HG03108 (cell line): ENCODE results near the gene ZNF799.
A peak's percentile ranks its signal among the peaks of the same experiment; 100 is the strongest.
"Not testable (repeated sequence)": the region's sequence is repeated elsewhere in the genome, so short reads cannot be mapped to it uniquely, and the experiment has no call there.

Experiments
- ATAC-seq: cut with Tn5 transposase; IDR thresholded peaks from one replicate; pipeline ENCODE4 v1.9.1; 2021; ENCODE audit warnings: moderate library complexity; ENCODE audit not compliant: unreplicated experiment

Gene ZNF799

DNA sequence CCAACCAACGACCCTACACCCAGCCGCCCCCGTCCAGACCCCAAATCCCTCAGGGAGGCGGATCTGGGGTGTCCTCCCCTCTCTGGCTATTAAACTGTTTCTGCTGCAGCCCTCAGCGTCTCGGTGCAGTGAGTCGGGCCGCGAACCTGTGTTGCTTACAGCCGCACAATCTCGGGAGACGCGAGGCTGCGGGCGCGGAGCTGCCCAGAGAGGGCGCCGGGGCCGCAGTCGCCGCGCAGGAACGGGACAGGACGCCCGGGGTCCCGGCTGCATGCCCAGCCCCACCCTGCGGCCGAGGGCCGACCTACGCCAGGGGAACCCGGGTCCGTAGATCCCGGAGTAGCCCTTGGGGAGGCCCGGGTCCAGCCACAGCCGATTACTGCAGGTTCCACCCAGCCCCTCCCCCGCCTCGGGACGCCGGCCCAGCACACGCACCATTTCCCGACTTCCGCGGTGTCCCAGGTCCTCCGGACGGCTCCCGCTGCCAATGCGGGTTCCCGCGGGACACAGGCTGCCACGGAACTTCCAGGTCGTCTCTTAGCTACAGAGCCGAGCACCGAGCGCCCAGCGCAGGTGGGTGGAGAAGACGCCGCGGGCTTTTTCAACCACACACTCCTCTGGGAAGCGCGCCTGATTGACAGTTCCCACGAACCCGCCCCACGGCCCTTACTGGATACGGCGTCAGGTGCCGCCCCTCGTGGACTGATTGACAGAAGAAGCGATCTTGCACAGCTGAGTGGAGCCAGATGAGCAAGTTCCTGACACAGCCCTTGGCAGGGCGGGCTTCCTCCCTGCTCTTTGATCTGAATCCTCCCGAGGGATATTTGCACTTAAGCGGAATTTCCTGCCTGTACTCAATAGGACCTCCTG is at the start of gene ZNF799:
Gene ZNF799, minus strand, starts transcription at position 639 of the 870 bp plus-strand sequence. Its CDS starts 201 bp downstream, at position 438.
- ATAC-seq, result peak; percentile 89

DNA sequence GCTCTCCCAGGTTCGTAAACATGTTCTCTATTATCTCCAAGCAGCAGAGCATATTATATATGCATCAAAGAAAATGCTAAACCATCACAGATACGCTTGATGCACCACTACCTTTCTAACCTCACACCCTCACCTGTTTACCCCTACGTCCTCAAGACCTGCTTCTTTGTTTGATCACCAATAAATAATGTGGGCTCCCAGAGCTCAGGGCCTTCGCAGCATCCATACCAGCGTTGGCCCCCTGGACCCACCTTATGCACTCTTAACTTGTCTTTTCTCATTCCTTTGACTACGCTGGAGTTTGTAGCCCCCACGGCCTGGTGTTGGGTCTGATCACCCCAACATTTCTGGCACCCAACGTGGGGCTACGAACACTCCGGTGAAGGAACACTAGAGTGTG is 49.8 kb upstream of the ZNF799 start:
- ATAC-seq, result no peak

DNA sequence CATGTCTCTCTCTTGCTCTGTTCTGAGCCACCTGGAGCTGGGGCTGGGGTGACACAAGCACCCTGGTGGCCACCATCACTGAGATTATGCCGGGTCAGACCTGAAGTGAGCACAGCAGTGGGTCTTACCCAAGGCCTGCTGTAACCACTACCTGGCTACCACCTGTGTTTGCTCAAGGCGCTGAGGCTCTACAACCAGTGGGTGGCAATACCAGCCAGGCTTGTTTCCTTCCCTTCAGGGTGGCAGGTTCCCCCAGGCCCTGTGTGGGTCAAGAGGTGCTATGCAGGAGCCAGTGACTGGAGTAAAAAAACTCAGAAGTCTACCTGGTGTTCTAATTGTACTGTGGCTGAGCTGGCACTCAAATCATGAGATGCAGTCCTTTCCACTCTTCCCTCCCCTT is 47.7 kb upstream of the ZNF799 start:
- no peak for ATAC-seq

DNA sequence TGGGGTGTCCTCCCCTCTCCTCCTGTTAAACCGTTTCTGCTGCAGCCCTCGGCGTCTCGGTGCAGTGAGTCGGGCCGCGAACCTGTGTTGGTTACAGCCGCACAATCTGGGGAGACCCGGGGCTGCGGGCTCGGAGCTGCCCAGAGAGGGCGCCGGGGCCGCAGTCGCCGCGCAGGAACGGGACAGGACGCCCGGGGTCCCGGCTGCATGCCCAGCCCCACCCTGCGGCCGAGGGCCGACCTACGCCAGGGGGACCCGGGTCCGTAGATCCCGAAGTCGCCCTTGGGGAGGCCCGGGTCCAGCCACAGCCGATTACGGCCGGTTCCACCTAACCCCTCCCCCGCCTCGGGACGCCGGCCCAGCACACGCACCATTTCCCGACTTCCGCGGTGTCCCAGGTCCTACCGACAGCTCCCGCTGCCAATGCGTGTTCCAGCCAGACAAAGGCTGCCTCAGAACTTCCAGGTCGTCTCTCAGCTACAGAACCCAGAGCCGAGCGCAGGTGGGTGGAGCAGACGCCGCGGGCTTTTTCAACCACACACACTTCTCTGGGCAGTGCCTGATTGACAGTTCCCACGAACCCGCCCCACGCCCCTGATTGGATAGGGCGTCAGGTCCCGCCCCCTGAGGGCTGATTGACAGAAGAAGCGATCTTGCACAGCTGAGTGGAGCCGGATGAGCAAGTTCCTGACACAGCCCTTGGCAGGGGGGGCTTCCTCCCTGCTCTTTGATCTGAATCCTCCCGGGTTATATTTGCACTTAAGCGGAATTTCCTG is 39.7 kb upstream of the ZNF799 start, which contains the start of gene ZNF443:
Gene ZNF443, minus strand, starts transcription at position 481 of the 776 bp plus-strand sequence. Its CDS starts 107 bp downstream, at position 374.
- peak; percentile 95 for ATAC-seq

DNA sequence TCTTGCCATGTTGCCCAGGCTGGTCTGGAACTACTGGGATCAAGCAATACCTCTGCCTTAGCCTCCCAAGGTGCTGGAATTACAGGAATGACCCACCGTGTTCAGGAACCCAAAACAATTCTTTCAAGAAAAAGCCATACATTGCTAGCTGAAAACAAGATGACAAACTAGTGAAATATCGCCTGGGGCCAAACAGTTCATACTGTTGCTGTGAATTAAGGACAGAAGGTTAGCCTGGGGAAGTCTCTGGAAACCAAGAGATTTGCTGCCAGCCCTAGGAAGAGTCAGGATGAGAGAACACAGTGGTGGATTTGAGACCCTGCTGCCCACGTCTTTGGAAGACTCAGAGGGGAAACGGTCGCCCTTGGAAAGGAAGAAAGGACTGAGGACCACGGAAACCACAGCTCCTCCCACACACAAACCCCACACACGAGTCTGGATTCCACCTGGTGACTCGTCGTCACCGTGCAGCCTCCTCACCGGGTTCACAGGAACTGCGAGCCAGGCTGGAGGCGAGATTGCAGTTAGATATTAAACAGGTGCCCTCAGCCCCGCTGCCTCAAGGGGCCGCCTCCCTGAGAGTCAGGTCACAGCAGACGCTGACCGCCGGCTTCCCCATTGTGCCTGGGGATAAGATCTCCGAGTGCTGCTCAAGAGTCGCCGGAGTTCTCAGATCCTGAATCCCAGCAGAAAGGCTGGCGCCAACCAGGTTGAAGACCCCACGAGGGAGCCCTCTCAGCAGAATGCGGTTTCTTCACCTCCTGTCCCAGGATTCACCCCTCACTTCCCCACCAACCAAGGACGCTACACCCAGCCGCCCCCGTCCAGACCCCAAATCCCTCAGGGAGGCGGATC is 38.8 kb upstream of the ZNF799 start:
- ATAC-seq, result peak; percentile 29

DNA sequence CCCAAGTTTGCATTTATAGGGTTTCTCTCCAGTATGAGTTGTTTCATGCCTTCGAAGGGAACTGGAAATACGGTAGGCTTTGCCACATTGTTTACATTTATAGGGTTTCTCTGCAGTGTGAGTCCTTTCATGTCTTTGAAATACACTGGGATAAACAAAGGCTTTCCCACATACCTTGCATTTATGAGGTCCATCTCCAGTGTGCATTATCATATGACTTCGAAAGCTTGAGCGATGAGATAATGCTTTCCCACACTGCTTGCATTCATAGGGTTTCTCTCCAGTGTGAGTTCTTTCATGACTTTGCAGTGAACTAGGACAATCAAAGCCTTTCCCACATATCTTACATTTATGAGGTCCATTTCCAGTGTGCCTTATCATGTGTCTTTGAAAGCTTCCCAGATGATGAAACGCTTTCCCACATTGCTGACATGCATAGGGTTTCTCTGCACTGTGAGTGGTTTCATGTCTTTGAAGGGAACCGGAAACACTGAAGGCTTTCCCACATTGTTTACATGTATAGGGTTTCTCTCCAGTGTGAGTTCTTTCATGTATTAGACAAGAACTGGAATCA is 29.7 kb upstream of the ZNF799 start:
- not testable (repeated sequence) for ATAC-seq

DNA sequence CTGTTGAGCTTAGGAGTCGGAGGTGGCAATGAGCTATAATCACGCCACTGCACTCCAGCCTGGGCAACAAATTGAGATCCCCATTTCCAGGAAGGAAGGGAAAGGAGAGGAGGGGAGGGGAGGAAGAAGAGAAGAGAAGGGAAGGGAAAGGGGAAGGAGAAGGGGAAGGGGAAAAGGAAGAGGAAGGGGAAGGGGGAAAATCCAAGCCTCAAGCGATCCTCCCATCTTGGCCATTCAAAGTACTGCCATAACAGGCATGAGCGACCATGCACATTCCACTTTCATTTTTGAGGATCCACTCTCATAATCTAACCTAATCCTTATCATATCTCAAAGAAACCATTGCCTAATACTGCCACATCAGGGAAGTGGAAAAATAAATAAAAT is 24.8 kb upstream of the ZNF799 start:
- no peak for ATAC-seq

DNA sequence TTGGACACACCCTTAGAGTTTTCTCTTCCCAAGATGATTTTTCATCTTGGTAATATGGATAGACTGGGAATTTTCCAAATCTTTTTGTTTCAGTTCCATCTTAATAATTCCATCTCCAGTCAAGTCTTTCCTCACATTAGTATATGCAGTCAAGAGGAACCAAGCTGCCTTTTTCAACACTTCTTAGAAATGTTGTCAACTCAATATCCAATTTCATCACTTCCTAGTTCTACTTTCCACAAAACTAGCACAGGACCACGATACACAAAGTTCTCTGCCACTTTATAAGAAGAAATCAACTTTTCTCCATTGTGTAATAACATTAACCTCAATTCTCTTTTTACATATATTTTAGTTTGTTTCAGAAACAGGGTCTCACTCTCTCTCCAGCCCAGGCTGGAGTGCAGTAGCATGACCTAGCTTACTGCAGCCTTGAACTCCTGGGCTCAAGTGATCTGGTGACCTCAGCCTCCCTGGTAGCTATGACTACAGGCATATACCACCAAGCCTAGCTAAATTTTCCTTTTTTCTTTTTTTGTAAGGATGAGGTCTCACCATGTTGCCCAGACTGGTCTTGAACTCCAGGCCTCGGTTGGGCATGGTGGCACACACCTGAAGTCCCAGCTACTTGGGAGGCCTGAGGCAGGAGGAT is 24.3 kb upstream of the ZNF799 start:
- no peak for ATAC-seq

DNA sequence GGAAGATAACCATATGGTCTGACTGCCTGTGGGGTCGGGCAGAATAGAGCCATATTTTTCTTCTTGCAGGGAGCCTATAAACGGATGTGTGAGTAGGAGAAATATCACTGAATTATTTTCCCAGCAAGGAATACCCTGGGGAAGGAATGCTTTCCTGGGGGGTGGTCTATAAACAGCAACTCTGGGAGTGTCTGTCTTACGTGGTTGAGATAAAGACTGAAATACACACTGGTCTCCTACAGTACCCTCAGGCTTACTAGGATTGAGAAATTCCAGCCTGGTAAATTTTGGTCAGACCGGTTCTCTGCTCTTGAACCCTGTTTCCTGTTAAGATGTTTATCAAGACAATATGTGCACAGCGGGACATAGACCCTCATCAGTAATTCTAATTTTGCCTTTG is 16.2 kb upstream of the ZNF799 start:
- ATAC-seq, result not testable (repeated sequence)

DNA sequence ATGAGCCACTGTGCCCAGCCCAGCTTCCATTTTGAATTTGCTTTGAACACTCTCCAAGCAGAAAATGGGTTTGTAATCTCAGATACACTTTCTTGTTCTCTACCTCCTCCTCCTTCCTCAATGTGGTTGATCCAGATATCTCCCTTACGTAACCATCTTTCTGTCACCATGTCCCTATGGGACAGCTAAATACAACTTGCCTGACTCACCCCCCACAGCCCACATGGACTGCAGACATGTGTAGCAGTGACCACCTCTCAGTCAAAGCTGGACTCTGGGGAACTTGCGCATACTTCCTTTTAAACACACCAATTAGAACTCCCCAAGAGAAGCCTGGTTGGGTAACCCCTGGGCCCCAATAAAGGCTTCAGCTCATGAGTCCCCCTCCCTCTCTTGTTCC is 10.8 kb upstream of the ZNF799 start:
- ATAC-seq, result no peak

DNA sequence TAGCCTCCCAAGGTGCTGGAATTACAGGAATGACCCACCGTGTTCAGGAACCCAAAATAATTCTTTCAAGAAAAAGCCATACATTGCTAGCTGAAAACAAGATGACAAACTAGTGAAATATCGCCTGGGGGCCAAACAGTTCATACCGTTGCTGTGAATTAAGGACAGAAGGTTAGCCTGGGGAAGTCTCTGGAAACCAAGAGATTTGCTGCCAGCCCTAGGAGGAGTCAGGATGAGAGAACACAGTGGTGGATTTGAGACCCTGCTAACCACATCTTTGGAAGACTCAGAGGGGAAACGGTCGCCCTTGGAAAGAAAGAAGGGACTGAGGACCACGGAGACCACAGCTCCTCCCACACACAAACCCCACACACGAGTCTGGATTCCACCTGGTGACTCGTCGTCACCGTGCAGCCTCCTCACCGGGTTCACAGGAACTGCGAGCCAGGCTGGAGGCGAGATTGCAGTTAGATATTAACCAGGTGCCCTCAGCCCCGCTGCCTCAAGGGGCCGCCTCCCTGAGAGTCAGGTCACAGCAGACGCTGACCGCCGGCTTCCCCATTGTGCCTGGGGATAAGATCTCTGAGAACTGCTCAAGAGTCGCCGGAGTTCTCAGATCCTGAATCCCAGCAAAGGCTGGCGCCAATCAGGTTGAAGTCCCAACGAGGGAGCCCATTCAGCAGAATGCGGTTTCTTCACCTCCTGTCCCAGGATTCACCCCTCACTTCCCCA is 1.0 kb downstream of the ZNF799 start:
- peak; percentile 27 for ATAC-seq

DNA sequence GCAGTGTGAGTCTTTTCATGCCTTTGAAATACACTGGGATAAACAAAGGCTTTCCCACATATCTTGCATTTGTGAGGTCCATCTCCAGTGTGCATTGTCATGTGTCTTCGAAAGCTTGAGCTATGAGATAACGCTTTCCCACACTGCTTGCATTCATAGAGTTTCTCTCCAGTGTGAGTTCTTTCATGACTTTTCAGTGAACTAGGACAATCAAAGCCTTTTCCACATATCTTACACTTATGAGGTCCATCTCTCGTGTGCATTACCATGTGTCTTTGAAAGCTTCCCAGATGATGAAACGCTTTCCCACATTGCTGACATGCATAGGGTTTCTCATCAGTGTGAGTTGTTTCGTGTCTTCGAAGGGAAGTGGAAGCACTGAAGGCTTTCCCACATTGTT is 9.9 kb downstream of the ZNF799 start:
- not testable (repeated sequence) for ATAC-seq

DNA sequence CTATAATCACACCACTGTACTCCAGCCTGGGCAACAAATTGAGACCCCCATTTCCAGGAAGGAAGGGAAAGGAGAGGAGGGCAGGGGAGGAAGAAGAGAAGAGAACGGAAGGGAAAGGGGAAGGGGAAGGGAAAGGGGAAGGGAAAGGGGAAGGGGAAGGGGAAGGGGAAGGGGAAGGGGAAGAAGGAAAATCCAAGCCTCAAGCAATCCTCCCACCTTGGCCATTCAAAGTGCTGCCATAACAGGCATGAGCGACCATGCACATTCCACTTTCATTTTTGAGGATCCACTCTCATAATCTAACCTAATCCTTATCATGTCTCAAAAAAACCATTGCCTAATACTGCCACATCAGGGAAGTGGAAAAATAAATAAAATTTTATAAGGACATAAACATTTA is 14.7 kb downstream of the ZNF799 start:
- not testable (repeated sequence) for ATAC-seq

DNA sequence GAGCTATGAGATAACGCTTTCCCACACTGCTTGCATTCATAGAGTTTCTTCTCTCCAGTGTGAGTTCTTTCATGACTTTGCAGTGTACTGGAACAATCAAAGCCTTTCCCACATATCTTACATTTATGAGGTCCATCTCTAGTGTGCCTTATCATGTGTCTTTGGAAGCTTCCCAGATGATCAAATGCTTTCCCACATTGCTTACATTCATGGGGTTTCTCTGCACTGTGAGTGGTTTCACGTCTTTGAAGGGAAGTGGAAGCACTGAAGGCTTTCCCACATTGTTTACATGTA is 20.7 kb downstream of the ZNF799 start:
- ATAC-seq, result no peak

DNA sequence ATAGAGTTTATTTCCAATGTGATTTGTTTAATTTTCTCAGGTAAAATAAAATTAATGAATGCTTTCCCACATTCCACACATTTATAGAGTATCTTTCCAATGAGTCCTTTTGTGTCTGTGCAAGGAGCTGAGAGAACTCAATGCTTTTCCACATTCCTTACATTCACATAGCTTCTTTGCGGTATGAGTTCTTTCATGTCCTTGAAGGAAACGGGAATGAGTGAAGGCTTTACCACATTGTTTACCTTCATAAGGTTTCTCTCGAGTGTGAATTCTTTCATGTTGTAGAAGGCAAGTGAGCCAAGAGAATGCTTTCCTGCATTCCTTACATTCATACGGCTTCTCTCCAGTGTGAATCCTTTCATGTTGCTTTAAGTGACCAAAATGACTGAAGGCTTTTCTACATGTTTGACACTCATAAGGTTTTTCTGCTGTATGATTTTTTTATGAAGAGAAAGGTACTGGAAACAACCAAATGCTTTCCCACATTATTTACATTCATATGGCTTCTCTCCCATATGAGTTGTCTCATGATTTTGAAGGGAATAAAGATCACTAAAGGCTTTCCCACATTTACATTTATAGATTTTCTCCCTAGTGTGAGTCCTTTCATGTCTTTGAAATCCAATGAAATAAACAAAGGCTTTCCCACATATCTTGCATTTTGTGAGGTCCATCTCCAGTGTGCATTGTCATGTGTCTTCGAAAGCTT is 21.2 kb downstream of the ZNF799 start:
- ATAC-seq, result no peak

DNA sequence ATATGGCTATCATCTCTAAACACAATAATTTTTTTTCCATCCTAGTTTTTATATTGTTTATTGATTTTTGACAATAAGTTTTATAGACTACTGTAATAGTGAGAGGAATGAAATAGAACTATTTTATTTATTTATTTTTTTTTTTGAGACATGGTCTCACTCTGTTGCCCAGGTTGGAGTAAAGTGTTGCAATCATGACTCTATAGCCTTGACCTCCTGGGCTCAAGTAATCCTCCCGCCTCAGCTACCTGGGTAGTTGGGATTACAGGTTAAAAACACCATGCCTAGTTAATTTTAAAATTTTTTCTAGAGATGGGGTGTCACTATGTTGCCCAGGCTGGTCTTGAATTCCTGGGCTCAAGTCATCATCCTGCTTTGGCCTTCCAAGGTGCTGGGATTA is 27.0 kb downstream of the ZNF799 start:
- no peak for ATAC-seq

DNA sequence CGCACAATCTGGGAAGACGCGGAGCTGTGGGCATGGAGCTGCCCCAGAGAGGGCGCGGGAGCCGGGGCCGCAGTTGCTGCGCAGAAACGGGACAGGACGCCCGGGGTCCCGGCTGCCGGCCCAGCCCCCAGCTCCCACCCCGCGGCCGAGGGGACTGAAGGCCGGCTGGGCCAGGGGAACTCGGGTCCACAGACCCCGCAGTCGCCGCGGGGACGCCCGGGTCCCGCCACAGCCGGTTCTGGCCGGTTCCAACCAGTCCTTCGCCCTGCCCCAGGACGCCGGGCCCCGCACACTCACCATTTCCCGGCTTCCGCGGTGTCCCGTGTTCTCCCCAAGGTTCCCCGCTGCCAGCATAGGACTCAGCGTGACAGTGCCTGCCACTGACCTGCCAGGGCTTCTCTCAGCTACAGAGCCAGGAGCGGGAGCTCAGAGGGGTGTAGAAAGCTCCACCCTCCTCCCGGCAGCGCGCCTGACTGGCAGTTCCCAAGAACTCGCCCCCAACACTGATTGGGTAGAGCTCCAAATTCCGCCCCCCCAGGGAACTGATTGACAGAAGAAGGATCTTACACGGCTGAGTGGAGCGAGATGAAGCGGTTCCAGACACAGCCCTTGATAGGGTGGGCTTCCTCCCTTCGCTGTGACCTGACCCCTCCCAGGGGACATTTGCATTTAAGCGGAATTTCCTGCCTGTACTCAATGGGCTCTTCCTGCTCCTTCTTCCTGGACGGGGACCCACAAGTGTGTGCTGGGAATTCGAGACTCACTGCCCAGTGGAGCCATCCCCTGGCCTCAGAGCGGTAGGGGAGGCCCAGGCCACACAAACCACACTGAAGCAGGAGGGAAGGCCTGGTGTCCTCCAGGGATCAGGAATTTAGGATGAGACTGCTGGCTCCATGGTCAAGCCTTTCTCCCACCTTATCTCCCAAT is 35.6 kb downstream of the ZNF799 start, which contains the start of gene ZNF442:
Gene ZNF442, minus strand, starts transcription at position 448 of the 927 bp plus-strand sequence. CDS start 2,052 bp downstream, outside the sequence.
- ATAC-seq, result peak; percentile 96
